Measurements from ENCODE around the gene RPL22.

RPL22 gene

GRCh38 chr1:6144647-6145395 lies 54.6 kb downstream of the RPL22 start:
- TF ChIP-seq POLR2AphosphoS5 (IDR thresholded peaks at IDR 0.05; ENCODE audit: low read depth, low read length) (no peak), REST (IDR thresholded peaks at IDR 0.05; ENCODE audit: insufficient read depth in 1 of 2, low read depth in 2 of 2, low read length in 2 of 2) (no peak), FOXP2 (optimal IDR thresholded peaks at IDR 0.05; ENCODE audit: borderline replicate concordance, extremely low read depth, extremely low read length, insufficient read depth) (no peak), SIN3A (IDR thresholded peaks at IDR 0.05; ENCODE audit: borderline replicate concordance, insufficient read depth, low read length) (no peak)

- TF ChIP-seq TAF1 (IDR thresholded peaks at IDR 0.05; ENCODE audit: borderline replicate concordance, insufficient read depth, low read length) (no peak), FOXP2 (optimal IDR thresholded peaks at IDR 0.05; ENCODE audit: borderline replicate concordance, extremely low read depth, extremely low read length, insufficient read depth) (no peak), REST (IDR thresholded peaks at IDR 0.05; ENCODE audit: insufficient read depth in 1 of 2, low read depth in 2 of 2, low read length in 2 of 2) (no peak), SIN3A (IDR thresholded peaks at IDR 0.05; ENCODE audit: borderline replicate concordance, insufficient read depth, low read length) (no peak), POLR2AphosphoS5 (IDR thresholded peaks at IDR 0.05; ENCODE audit: low read depth, low read length) (no peak)
Measured at GRCh38 chr1:6144175-6144574, 55.2 kb downstream of the RPL22 start.

- TF ChIP-seq REST (IDR thresholded peaks at IDR 0.05; ENCODE audit: insufficient read depth in 1 of 2, low read depth in 2 of 2, low read length in 2 of 2) (no peak), POLR2AphosphoS5 (IDR thresholded peaks at IDR 0.05; ENCODE audit: low read depth, low read length) (no peak), FOXP2 (optimal IDR thresholded peaks at IDR 0.05; ENCODE audit: borderline replicate concordance, extremely low read depth, extremely low read length, insufficient read depth) (no peak), TAF1 (IDR thresholded peaks at IDR 0.05; ENCODE audit: borderline replicate concordance, insufficient read depth, low read length) (no peak)
Measured at GRCh38 chr1:6143395-6143794, 56.0 kb downstream of the RPL22 start.

GRCh38 chr1:6142734-6143133 lies 56.7 kb downstream of the RPL22 start:
- TF ChIP-seq POLR2AphosphoS5 (IDR thresholded peaks at IDR 0.05; ENCODE audit: low read depth, low read length) (no peak), TAF1 (IDR thresholded peaks at IDR 0.05; ENCODE audit: borderline replicate concordance, insufficient read depth, low read length) (no peak), REST (IDR thresholded peaks at IDR 0.05; ENCODE audit: insufficient read depth in 1 of 2, low read depth in 2 of 2, low read length in 2 of 2) (no peak), FOXP2 (optimal IDR thresholded peaks at IDR 0.05; ENCODE audit: borderline replicate concordance, extremely low read depth, extremely low read length, insufficient read depth) (no peak), SIN3A (IDR thresholded peaks at IDR 0.05; ENCODE audit: borderline replicate concordance, insufficient read depth, low read length) (no peak)

All from PFSK-1 (cell line).